SKM-1 (cell line): ENCODE data around the gene ARHGAP40.

Experiments
- DNase-seq: peaks from one replicate; lab custom pipeline; 2025; ENCODE audit not compliant: unreplicated experiment; lab: John Stamatoyannopoulos, UW

The ARHGAP40 gene

GRCh38 chr20:38617011-38617829 lies 15.6 kb downstream of the ARHGAP40 start:
- no peak for DNase-seq

- no peak for DNase-seq
Observed at GRCh38 chr20:38617830-38618196, 16.2 kb downstream of the ARHGAP40 start.

- DNase-seq: no peak
Observed at GRCh38 chr20:38620441-38620840, 18.8 kb downstream of the ARHGAP40 start.

GRCh38 chr20:38623061-38623460 lies 21.5 kb downstream of the ARHGAP40 start:
- no peak for DNase-seq

DNA sequence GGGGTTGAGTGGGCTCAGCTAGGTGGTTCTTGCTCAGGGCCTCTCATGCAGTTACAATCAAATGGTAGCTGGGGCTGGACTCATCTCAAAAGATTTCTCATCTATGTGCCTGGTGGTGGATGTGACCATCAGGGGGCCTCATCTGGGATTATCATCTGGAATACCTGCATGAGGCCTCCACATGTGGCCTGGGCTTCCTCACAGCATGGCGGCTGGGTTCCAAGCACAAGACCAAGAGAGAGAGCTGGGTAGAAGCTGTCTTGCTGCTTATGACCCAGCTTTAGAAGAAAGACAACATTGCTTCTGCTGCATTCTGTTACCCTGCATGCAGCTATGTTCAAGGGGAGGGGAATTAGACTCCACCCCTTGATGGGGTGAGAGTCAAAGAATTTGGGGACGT lies 22.5 kb downstream of the ARHGAP40 start:
- DNase-seq: no peak

GRCh38 chr20:38625896-38626295 lies 24.3 kb downstream of the ARHGAP40 start:
- DNase-seq: no peak

- no peak for DNase-seq
Observed at GRCh38 chr20:38626921-38627659, 25.5 kb downstream of the ARHGAP40 start.

GRCh38 chr20:38628580-38629470 lies 27.2 kb downstream of the ARHGAP40 start:
- no peak for DNase-seq

- DNase-seq: no peak
Observed at GRCh38 chr20:38629979-38630378, 28.4 kb downstream of the ARHGAP40 start.

- no peak for DNase-seq
Observed at GRCh38 chr20:38630727-38631126, 29.1 kb downstream of the ARHGAP40 start.

GRCh38 chr20:38631155-38632022 lies 29.8 kb downstream of the ARHGAP40 start:
- no peak for DNase-seq

- peak; percentile 40 for DNase-seq
Observed at GRCh38 chr20:38633577-38634093, 32.0 kb downstream of the ARHGAP40 start.

- DNase-seq: no peak
Observed at GRCh38 chr20:38635721-38636288, 34.2 kb downstream of the ARHGAP40 start.

DNA sequence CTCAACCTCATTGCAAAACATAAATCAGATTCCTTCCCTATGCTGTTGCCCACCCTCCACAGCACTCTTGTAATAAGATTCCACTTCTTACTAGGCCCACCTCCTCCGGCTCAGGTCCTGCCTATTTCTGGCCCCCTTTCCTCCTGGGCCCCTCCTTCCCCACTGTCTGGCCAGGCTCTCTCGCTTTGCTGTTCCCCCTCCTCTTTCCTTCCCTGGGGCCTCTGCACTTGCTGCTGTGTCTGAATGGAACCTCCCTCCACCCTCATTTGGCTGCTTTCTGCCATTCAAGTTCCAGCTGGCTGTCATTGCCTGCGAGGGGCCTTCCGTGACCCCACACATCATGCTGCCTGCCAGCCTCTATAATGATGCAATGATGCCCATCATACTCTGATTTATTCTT lies 38.9 kb downstream of the ARHGAP40 start:
- DNase-seq: no peak

DNA sequence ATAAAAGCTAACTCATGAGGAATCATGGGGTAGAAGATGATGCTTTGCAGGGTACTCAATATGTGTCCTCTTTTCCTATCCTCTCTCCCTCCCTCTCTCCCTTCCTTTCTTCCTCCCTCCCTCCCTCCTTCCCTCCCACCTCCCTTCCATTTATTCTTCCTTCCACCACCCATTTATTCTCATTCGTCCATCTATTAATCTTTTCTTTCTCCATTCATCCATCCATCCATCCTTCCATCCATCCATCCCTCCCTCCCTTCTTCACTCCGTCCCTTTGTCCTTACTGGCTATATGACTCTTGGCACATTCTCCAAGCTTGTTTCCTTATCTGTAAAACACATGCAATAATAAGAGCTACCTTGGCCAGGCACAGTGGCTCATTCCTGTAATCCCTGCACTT lies 40.9 kb downstream of the ARHGAP40 start:
- DNase-seq: no peak

DNA sequence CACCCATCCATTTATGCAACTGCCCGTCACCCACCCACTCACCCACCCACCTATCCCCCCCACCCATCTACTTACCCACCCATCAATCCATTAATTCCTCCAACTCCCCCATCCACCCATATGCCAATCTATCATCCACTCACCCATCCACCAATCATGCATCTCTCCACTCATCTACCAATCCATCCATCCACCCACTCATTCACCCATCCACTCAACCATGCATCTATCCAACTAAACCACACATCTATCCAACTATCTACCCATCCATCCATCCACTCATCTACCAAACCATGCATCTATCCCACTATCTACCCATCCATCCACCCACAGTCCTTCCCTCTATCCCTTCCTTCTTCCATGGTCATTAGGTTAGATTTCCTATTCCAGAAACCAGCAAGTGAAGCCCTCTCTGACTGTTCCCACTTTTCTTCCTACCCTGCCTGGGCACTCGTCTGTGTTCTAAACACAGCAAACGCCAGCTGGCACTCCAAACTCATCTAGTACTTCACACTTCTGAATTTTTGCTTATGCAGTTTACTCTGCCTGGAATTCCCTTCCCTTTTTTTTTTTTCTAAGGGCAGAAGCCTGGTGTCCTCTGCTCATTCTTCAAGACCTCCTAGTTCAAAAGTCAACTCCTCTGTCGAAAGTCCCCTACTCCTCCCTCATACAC lies 43.1 kb downstream of the ARHGAP40 start:
- no peak for DNase-seq

GRCh38 chr20:38645351-38645750 lies 43.7 kb downstream of the ARHGAP40 start:
- DNase-seq: no peak

DNA sequence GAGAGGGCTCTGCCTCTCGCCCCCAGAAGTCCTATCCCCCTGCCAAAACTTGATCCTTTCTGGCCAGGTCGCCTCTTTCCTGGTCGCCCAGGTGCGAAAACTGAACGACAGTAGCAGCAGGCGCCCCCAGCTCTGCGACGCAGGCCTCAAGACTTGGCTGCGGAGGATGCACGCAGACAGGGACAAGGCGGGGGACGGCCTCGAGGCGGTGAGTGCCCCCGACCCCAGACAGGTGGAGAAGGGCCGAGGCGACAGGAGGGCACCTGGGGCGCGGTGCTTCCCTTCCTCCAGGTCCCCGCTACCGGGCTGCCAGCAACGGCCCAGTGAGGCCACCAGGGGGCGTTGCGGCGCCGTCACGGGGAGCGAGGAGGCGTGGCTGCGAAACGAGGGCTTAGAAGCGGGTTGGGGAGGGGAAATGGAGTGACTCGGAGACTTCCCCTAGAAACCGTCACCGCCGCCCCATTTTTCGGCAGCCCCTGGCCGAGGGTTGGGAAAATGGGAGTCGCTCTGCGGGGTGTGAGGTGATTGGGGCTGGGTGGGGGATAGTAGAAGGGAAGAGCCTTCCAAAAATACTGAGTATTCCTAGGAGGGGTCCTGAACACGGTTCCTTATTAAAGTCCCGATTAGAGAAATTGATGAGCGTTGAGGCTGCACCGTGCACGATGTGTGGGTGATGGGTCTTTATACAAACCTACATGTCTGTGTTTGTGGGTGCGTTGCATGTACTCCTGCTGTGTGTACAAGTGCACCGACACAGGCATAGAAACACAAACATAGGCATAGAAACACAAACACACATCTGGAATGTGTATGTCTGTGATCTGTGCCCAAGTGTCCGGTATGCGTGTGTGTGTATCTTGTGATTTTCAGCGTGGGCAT lies 44.6 kb downstream of the ARHGAP40 start:
- peak; percentile 58 for DNase-seq
